Raji (cell line): Measurements from ENCODE around the gene MYO9B.

Experiments
- POLR2A ChIP-seq: IDR thresholded peaks from 2 replicates; pipeline ENCODE4 v1.6.1; 2011; ENCODE audit warnings: low read depth, low read length, control low read depth; ENCODE audit not compliant: insufficient read depth

The MYO9B gene

DNA sequence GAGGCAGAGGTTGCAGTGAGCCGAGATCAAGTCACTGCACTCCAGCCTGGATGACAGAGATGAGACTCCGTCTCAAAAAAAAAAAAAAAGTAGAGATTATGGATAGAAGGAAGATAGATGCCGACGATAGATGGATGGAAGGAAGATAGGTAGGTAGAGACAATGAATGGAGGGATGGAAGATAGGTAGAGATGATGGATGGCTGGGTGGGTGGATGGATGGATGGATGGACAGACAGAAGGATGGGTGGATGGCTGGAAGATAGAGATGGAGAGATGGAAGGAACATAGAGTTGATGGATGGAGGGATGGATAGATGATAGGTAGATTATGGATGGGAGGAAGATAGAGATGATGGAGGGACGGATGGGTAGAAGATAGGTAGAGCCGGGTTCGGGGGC, 121.0 kb downstream of the MYO9B start:
- no peak for TF ChIP-seq POLR2A

DNA sequence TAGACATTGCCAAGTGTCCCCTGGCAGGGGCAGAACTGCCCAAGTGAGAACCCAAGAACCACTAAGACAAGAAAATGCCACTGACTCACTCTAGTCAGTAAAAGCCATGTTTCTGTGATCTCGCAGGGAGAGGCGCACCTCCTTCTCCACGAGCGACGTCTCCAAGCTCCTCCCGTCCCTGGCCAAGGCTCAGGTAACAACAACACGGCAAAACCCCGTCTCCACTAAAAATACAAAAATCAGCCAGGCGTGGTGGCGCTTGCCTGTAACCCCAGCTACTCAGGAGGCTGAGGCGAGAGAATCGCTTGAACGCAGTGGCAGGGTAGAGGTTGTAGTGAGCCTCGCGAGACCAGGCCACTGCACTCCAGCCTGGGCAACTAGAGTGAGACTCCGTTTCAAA, 122.1 kb downstream of the MYO9B start:
- no peak for TF ChIP-seq POLR2A

GRCh38 chr19:17200408-17201079, 125.0 kb downstream of the MYO9B start:
- TF ChIP-seq POLR2A = no peak

DNA sequence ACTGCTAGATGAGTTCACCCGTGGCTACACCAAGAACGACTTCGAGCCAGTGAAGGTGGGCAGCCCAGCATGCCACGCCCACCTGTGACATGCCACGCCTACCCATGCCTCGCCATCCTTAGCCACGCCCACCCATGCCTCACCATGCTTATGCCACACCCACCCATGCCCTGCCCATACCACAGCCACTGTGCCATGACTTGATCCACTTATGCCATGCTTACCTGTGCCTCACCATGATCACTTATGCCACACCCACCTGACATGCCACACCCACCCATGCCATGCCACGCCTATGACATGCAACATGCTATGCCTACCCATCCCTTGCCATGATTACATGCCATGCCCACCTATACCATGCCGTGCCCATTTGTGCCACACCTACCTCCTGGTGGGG, 126.7 kb downstream of the MYO9B start:
- no peak for TF ChIP-seq POLR2A

GRCh38 chr19:17202713-17203112, 127.1 kb downstream of the MYO9B start:
- TF ChIP-seq POLR2A = no peak

DNA sequence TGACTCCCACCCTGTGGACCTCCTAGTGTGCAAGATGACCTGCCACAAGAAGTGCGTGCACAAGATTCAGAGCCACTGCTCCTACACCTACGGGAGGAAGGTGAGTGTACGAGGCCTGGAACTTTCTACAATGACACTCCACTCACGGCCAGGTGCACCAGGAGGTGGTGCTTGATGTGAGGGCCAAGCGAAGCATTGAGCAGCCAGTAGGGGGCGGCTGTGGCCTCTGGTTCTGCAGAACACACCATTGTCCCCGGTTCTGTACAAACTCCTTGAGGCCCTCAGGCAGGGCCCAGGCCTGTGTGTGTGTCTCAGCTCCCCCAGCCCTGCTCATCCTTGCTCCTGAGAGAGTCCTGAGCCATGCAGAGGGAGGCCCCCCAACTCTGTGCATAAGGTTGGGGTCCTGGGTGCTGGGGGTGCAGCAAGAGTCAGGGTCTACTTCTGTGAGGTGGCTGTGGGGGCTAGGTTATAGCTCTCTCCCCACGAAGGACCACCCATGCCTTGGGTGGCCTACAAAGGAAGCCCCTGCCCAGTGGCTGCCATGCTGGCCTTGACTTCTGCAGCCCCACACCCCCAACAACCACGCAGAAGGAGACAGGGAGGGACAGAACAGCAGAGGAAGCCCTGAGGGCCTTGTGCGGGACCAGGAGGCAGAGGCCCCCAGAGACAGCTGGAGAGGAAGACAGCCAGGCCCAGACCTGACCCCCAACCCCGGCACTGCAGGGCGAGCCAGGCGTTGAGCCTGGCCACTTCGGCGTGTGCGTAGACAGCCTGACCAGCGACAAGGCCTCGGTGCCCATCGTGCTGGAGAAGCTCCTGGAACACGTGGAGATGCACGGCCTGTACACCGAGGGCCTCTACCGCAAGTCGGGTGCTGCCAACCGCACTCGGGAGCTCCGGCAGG, 129.9 kb downstream of the MYO9B start:
- no peak for TF ChIP-seq POLR2A

- no peak for TF ChIP-seq POLR2A
Observed at GRCh38 chr19:17206736-17207581, 131.4 kb downstream of the MYO9B start.

GRCh38 chr19:17209126-17210036, 133.8 kb downstream of the MYO9B start:
- TF ChIP-seq POLR2A = no peak

- TF ChIP-seq POLR2A = no peak
Observed at GRCh38 chr19:17210296-17210695, 134.7 kb downstream of the MYO9B start.

DNA sequence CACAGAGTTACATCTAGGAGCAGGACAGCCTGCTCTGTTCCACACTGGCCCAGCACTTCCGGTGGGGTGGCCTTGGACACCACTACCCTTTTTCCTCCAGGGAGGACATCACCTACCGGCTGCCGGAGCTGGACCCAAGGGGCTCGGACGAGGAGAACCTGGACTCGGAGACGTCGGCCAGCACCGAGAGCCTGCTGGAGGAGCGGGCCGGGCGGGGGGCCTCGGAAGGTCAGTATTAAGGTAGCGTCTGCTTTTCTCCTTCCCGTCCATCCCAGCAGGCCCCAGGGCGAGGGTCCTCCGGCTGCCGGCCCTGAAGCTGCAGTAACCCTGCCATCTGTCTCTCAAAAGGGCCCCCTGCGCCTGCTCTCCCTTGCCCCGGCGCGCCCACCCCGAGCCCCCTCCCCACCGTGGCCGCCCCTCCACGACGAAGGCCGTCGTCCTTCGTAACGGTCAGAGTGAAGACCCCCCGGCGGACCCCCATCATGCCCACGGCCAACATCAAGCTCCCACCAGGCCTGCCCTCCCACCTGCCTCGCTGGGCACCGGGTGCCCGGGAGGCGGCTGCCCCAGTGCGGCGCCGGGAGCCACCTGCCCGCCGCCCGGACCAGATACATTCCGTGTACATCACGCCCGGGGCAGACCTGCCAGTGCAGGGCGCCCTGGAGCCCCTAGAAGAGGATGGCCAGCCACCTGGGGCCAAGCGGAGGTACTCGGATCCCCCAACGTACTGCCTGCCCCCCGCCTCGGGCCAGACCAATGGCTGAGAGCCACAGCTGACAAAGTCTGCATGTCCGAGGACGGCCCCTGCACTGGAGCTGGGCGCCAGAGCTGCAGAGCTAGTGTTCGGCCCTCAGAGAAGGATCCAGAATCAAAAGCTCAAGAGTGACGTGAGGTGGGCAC, 136.2 kb downstream of the MYO9B start:
- TF ChIP-seq POLR2A = no peak

DNA sequence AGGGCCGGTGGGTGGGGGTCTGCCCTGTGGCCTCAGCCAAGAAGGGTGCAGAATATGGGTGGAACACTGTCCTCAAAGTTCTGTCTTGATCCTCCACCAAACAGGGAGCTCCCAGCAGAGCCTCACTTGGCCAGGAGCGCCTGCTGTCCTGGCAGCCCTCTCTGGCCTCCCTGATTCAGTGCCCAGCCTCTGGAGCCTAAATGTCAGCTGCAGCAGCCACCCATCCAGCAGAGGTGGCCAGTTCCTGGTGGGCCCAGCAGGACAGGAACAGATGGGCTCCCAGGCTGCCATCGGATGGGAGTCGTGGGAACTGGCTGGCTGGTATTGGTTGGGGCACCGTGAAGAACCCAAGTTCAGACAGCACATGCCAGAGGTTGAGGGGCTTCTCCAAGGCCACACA, 137.8 kb downstream of the MYO9B start:
- TF ChIP-seq POLR2A = no peak

DNA sequence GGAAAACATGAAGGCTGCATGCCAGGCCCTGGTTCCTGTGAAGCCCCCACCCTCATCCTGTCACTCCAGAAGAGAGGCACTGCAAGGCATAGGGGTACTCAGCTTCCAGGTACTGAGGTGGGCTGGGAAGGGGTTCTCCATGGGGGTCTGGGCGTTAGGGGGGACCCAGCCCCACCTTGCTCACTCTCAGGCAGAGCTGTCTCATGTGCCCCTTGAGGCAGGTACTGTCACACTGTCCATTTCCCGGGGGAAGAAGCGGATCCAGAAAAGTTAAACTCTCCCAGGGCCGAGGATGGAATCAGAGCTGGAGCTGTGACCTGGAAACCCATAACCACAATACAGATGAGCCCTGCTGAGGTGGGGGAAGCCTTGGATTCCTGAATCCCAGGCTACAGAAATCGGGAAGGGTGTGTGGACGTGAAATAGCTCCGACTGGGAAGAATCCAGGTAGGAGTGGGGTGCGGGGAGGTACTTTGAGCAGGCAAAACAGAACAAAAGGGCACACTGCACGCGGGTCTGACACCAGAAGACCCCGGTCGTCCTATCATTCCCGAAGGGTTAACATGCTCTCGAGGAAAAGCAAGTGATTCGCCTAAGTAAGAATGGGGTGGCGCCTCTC, 139.0 kb downstream of the MYO9B start:
- TF ChIP-seq POLR2A = no peak
